Right forelimb (tissue), 1 donor: ENCODE data around the gene FXYD2.
"Not testable (repeated sequence)": the region's sequence is repeated elsewhere in the genome, so short reads cannot be mapped to it uniquely, and the experiment has no call there.

Source experiments
- DNase-seq: peaks from one replicate; pipeline ENCODE4 v3.0.0-alpha.2; 2018

FXYD2 gene

DNA sequence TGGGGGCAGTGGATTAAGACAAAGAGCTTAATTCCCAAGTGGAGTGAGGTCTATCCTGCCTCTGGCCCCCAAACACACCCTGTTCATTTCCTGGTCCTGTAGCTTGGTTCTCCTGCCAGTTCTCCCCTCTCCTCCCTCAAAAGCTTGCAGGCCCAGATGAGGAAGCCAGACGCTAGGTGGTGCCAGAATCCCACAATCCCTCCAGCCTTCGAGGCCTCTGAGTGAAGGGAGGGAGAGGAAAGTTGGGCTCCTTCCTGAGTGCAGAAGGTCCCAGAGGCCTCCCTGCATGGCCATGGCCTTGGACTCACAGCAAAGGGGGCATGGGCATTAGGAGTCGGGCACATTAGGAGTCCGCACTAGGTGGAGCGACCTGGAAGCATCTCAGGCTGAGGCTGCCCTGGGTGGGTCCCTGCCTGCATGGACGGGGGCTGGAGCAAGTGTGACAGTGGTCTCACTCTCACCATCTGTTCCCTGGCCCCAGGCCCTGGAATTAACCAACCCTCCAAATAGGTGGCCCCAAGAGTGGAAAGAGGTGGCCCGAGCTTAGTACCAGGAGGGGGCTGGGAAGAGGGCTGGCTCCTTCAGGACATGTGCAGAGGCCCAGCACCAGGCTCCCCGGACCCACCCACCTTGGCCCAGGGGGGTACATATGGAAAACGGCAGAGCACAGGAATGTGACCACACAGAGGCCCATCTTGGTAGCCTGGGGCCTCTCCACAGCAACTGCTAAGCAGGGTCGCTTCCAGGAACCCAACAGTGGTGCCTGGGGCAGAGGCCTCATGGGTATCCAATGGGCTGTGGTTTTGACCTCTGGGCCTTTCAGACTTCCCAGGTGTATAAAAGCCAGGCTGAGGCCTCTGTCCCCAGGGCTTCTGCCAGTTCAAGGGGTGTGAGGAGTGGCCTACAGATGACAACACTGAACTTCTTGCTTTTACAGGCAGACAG lies 5.2 kb downstream of the FXYD2 start:
- DNase-seq: peak; percentile 89

DNA sequence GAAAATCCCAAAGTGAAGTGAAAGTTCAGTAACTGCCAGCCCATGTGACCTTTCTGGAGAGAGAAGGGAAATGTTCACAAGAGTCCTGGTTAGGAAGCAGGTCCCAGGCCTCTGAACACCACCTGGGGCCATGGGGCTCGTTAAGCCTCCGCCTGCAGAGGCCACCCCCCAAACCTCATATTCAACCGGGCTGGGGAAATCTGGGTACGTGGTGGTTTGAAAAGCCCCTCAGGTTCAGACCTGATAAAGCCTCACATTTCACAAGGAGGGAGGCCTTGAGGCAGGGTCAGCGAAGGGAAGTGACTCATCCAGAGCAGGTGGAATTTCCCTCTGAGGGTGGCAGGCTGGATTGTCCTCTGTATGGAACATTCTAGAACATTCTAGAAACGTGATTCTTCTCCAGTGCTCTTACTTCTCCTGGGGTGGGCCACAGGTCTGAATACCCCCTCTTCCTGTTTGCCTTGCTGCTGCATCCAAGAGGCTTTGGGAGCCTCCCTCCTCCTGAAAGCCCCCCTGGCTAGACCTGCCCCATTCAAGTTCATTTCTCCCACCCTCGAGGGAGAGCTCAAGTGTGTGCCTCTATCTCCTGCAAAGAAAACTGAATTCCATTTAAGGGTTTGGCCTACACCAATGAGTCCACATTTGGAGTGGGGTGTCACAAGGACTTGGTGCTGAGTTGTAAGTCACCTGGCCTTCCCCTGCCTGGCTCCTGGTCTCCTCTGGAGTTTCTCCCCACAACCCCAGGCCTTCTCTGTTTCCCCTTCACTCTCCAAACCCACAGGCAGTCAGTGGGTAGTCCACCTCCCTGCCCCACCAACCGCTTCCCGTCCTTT lies 6.3 kb downstream of the FXYD2 start:
- DNase-seq: no peak

DNA sequence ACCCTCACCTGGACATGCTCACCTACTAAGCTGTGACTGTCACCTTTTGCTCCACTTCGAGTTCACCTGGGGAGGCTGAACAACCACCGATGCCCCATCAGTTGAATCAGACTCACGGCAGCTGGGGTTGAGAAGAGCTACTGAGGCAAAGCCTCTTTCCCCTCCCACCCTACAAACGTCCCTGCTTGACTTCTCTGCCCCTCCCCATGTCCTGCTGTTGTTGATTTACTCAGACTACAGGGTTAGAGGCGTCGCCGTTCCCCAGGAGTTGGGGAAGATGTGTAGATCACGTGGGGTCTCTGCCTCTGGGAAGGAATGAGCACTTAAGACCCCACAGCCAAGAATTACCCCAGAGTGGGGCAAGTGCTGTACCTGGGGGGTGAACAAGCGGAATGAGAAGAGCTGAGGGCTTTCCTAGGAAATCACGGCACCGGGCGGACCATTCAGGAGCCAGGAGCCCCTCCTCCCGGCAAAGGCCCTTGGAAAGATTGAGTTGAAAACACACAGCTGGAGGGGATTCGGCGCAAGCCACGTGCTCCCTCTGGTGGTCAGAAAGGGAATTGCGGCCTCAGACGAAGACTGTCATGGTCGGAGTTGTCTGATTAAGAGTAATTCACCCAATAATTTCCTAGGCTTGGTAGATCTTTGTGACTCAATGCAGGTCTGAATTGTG lies 7.0 kb downstream of the FXYD2 start:
- peak; percentile 92 for DNase-seq

DNA sequence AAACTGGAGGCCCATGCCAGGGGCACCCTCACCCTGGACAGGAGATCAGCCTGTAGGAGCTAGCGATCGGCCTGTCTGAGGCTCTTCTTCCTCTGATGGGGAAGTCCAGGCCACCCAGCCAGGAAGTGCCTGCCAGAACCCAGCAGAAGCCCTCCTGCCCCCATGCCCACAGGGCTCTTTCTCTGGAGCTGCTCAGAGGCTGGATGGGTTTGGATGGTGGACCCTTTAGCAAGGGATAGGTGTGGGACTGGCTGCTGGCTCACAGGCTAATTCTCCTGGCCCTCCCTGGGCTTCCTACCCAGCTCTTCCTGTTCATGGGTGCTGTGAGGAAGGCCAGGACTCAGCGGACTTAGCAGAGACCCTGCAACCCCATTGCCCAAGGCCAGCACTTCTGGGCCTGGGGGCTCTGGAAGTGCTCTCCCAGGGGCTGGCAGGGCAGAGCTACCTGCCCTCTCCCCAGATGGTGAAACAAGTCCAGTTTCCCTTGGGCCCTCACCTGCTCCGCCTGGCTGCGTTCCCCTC lies 7.6 kb downstream of the FXYD2 start:
- DNase-seq: no peak

DNA sequence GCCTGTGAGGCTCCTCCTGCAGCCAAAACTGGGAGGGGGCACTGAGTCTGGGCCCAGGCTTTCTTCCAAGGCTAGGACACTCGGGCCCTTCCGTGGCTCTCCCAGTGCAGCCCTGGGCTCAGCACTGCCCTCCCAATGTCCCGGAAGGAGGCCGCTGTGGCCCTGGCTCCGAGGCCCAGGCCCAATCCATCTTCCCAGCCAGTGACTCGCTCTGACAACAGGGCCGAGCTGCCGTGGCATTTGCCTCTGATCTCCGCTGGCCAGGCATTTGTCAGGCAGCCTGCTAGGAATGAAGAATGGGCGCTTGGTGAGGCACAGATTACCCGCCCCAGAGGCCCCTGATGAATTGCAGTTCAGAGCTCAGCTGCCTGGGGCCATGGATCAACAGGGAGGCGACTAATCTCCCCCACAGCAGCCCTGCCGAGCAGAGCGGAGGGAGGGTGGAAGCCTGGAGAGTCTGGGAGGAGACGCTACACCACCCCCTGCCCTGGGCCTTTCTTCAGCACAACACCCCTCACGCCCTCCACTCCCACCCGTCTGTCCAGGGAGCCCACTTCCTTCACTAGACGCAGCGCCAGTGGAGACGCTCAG lies 8.3 kb downstream of the FXYD2 start:
- DNase-seq: no peak

DNA sequence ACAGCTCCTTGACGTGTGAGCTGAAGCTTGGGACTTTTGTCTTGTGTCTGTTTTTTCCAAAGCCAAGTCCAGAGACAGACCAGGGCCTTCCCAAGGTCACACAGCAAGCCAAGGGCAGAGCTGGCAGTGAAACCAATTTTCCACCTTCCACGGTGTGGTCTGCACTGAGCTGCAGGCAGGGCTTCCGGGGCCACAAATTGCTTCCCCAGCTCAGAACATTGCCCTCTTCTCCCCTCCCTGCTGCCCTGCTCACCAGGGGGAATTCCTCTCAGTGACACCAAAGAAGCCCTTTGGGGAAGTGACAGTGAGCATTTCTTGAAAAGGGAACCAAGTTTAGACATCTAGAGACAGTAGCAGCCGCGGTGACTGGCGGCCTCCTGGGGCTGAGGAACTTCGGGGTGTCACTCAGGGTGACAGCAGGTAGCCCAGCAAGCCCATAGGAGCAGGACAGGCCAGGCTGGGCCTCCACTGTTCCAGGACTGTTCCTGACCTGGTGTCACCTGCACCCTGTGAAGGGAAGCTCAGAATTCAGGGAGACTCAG lies 9.2 kb downstream of the FXYD2 start:
- no peak for DNase-seq

DNA sequence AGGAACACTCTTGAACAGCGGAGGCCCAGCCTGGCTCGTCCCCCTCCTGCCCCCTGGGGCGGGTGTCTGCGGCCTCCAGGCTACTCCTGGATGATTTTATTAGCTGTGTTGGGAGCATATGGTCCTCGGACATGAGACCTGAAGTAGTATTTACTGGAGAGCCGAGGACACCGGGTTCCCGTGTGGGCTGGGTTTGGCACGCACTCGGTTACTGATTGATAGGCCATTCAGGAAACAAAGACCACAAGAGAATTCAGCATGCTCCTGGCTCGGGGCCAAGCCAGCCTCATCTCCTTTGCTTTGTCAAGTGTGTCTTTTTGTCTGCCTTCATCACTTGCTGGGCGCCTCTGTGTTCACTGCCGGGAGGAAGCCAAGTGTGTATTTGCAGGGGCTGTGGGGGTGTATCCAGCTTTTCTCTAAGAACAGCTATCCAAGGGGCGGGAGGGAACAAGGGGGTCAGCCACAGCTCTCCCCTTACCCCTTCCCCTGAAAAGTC lies 9.7 kb downstream of the FXYD2 start:
- no peak for DNase-seq

DNA sequence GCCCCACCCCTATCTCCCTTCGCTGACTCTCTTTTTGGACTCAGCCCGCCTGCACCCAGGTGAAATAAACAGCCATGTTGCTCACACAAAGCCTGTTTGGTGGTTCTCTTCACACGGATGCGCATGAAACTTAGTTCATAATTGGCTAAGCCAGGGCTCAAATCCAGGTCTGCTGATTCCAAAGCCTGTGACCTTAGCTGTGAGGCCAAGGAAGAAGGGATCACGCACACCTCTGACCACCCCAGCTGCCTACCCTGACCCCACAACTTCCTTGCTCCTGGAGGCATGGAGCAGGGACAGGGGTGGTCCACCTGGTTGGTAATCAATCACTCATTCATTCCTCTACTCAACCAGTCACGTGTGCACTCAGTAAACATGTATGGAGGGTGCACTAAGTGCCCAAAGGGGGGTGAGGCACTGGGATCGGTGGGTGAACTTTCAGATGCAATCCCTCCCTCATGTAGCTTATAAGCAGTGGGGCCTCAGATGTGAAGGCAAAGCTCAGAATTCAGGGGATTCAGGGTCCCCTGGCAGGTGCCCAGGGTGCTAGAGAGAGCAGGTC lies 10.3 kb downstream of the FXYD2 start:
- no peak for DNase-seq

DNA sequence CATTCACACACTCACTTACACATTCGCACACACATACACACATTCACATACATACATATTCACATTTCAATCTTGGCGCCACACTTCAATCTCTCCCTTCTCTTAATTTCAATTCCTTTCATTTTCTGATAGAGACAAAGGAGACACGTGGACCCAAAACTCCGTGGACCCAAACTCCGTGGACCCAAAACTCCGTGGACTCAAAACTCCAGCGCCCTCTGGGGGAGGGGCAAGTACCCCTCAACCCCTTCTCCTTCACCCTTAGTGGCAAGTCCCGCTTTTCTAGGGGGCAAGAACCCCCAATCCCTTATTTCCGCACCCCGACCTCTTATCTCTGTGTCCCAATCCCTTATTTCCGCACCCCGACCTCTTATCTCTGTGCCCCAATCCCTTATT lies 14.5 kb downstream of the FXYD2 start:
- DNase-seq: not testable (repeated sequence)

DNA sequence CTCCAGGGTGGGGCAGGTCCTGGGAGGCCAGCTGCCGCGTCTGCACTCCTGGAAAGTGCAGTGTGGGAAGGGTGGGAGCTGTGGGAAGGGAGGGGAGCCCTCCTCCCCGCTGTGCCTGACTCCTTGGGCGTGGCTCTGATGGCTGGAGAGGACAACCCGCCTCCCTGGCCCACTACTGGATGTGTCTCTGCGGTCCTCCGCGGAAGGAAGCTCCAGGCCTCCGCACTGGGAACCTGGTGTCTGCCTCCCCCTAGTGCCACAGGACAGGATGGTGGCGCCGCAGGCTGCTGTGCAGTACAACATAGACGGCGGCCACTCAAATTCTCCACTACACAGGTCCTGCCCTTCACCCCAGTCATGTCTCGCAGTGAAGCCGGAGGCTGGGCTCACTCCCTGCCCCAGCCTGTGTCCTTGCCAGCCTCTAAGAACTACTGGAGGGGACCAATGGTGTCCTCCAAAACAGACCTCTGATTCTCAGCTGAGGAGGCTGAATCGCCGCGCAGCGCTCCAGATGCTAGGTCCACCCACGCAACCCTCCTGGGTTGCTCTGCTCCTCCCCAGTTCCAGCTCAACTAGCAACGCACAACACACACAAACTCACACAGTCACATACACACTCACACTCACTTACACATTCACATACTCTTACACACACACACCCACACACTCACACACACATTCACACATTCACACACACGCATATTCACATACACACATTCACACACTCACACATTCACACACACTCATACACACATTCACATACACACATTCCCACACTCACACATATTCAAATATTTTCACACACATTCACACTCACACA lies 15.1 kb downstream of the FXYD2 start:
- peak; percentile 76 for DNase-seq

DNA sequence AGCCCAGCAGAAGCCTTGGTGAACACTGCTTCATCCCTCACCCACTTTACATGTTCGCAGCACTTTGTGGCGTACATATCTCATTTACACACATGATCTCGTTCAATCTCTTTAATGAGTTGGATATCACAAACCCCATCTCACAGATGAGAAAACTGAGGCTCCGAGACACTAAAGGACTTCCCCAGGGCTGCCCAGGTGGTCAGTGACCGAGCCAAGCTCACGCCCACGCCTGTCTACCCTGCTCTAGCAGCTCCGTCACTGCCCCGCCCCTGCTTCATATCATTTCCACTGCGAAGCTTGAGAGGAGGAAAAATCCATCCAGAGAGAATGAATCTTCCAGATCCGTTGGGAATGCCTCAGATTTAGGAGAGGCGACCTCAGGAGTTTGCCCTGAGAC lies 15.8 kb downstream of the FXYD2 start:
- no peak for DNase-seq

DNA sequence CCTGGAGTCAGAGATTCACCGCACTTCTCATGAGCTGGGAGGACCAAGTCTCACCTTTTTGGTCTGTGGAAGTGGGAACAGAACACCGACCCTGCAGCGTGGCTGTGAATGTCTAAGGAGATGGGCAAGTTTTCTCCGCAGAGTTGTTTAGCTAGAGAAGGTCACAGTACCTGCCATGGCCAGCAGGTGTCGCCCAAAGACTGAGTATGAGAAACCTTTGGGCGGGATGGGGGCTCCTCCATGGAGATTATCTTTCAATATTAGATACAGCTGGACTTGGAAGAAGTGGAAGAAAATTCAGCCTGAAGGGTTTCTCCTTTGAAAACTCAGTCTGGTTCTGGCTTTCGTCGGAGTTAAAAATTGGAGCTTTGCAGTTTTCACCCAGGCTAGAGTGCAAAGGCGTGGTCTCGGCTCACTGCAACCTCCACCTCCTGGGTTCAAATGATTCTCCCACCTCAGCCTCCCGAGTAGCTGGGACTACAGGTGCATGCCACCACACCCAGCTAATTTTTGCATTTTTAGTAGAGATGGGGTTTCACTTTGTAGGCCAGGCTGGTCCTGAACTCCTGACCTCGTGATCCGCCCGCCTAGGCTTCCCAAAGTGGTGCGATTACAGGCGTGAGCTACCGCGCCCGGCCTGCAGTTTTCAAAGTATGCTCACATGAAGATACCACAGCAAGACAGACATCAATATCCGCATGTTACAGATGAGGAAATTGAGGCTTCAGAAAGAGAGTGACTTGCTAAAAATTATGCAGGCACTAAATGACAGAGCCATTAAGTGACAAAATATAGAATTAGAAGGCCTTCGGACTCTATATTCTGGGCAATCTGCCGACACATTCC lies 16.8 kb downstream of the FXYD2 start:
- DNase-seq: peak; percentile 80

DNA sequence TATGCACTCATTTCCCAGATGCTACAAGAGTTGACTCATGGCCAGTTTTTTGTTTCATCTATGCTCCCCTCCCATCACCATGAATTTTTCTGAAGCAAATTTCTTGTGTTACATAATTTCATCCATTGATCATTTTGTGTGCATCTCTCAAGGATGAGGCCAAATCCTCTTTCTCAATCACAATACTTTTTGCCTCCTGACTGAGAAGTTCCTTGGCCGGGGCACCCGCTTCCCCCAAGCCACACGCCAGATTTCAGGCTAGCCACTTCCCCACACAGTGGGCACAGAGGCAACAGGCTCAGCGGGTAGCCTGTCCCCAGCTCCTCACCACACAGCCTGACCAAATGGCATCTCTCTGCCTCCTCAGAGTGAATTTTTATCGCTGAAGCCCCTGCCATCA lies 17.7 kb downstream of the FXYD2 start:
- DNase-seq: no peak

DNA sequence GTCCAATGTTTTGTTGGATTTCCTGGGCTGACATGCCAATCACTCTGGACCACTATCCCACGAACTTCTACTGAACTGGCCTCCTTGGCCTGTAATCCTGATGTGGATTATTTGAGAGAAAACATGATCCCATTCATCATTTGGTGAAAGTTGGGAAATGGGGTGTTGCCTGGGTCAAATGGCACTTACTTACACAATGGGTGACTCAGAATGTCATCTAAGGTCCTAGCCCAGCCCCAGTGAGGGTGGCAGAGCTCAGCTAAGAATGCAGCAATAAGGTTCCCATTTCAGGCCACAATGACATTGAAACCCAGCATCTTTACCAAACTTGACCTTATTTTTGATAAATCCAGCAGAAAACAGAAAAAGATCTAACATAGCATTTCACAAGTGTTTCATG lies 19.5 kb downstream of the FXYD2 start:
- no peak for DNase-seq

DNA sequence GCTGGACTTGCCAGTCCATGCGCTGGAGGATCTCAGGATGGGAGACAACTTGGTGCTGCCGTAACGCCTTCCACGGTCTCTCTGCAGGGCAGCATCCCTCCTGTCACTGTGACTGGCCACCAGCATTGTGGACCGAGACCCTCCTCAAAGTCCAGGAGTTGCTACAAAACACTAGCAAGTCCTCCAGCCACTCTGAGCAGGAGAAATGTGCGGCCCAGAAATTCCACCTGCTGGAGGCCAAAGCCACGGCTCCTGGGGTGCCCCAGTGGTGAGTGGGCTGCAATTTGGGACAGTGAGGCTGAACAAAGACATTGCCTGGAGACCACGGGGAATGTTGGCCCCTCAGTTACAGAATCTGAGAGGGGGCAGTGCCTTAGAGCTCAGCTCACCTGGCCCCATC lies 20.6 kb downstream of the FXYD2 start:
- DNase-seq: no peak

DNA sequence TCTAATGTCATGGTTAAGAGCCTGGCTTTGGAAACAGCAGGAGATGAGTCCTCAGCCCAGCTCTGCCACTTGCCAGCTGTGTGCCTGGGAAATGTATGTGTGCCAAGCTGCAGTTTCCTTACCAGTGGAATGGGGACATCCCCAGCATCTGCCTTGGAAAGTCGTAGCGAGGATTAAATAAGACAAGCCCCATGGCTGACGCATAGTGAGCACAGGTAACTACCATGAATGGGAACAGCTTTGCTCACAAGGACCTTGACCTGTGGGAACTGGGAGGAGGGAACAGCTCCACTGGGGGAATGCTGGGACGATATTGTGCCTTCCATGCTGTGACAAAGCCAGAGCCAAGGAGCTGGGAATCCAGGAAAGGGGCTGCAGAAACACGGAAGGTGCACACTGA lies 24.9 kb downstream of the FXYD2 start:
- no peak for DNase-seq

DNA sequence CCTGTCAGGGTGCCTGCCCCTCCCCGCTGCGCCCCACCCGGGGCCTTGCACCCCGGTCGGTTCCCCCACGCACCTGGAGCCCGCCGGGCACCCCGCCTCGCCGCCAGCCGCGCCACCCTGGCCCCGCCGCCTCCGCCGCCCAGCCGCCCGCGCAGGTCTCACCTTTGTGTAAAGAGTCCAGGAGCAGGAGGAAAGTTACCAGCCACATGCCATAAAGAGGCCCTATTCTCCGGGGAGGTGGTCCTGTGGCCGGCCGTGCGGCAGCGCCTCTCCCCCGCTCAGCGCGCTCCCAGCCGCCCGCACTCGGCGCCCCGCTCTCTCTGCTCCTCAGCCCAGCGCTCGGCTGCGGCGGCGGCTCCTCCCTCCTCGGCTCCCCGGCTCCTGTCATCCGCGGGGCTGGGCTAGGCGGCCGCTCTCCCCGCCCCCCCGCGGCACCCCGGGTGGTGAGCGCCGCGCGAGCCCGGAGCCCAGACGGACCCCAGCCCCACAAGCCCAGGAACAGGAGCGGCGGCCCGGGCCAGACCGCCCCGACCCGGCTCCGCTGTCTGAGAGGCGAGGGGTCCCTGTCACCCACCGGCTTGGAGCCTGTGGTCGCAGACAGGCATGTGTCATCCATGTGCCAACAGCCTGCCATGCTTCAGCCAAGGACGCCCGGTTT lies 27.5 kb downstream of the FXYD2 start, which contains the start of gene DSCAML1:
DSCAML1 (minus strand) TSS at position 345 of the 658 bp plus-strand sequence; CDS start at position 208, 137 bp downstream.
- DNase-seq: no peak

DNA sequence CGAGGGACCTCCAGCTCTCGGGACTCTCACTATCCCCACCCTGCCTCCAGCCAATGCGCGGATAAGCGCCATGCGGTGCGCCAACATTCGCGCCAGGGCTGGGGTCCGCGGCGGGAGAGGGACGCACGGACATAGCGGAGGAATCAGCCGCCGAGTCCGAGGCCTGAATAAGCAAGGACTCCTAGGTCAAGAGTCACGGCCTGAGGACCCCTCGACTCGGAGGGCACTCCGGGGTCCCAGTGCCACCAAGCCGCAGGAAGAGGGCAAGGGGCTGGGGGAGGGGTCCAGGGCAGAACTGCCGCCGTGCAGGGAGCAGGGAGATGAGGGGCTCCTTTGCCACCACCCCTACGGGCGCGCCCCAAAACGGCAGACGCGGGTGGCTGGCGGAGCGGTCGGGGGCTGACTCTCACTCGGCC lies 28.1 kb downstream of the FXYD2 start:
- DNase-seq: no peak
